Parathyroid adenoma (tissue), 2 donors: ENCODE measurements around the gene DGKI.

Experiments used
- H2AFZ ChIP-seq: fragments of 300-600 bp; sonication (generic); one replicate; pipeline ENCODE4 v1.7.0; 2017; ENCODE audit warnings: antibody characterized with exemption, mild to moderate bottlenecking
- H3K27ac ChIP-seq: fragments of 300-600 bp; sonication (generic); one replicate; pipeline ENCODE4 v1.7.0; 2017
- H3K27me3 ChIP-seq: fragments of 300-600 bp; sonication (generic); one replicate; pipeline ENCODE4 v1.7.0; 2017; ENCODE audit warnings: low read length; ENCODE audit not compliant: control insufficient read depth, insufficient read depth
- H3K36me3 ChIP-seq: fragments of 300-600 bp; sonication (generic); one replicate; pipeline ENCODE4 v1.7.0; 2017; ENCODE audit warnings: low read length; ENCODE audit not compliant: control insufficient read depth, insufficient read depth
- H3K4me1 ChIP-seq: fragments of 300-600 bp; sonication (generic); one replicate; pipeline ENCODE4 v1.7.0; 2017; ENCODE audit warnings: control low read depth
- H3K4me2 ChIP-seq: fragments of 300-600 bp; sonication (generic); one replicate; pipeline ENCODE4 v1.7.0; 2017; ENCODE audit warnings: low read length
- H3K4me3 ChIP-seq: fragments of 300-600 bp; sonication (generic); one replicate; pipeline ENCODE4 v1.7.0; 2017; ENCODE audit warnings: low read depth, low read length
- H3K79me2 ChIP-seq: fragments of 300-600 bp; sonication (generic); one replicate; pipeline ENCODE4 v1.7.0; 2017; ENCODE audit warnings: control low read depth
- H3K9ac ChIP-seq: fragments of 300-600 bp; sonication (generic); one replicate; pipeline ENCODE4 v1.7.0; 2017; ENCODE audit warnings: mild to moderate bottlenecking
- H3K9me3 ChIP-seq: fragments of 300-600 bp; sonication (generic); one replicate; pipeline ENCODE4 v1.7.0; 2017; ENCODE audit warnings: low read length; ENCODE audit not compliant: control insufficient read depth
- CTCF ChIP-seq: fragments of 300-600 bp; sonication (generic); IDR thresholded peaks from one replicate; pipeline ENCODE4 v1.7.0; 2017; ENCODE audit warnings: antibody characterized with exemption, mild to moderate bottlenecking
- donor health status: primary hyperparathyroidism.

DGKI gene

GRCh38 chr7:137879357-137880158 is 32.8 kb upstream of the DGKI start:
- TF ChIP-seq CTCF, result no peak
- Histone ChIP-seq H3K4me2 (no peak overlapping the region), H3K27ac (no peak overlapping the region), H3K79me2 (no peaks in the 10 kb centered on the region), H3K27me3 (no peaks in the 10 kb centered on the region), H3K36me3 (no peaks in the 10 kb centered on the region), H3K4me3 (no peak overlapping the region), H3K9me3 (no peaks in the 10 kb centered on the region), H2AFZ (no peak overlapping the region), H3K9ac (no peak overlapping the region), H3K4me1 (peaks cover 1% of the 10 kb centered on the region)

- Histone ChIP-seq H2AFZ (no peak overlapping the region), H3K9me3 (no peaks in the 10 kb centered on the region), H3K9ac (no peak overlapping the region), H3K4me1 (peaks cover 8% of the 10 kb centered on the region), H3K27ac (no peak overlapping the region), H3K4me2 (no peak overlapping the region), H3K79me2 (no peaks in the 10 kb centered on the region), H3K4me3 (no peak overlapping the region), H3K36me3 (no peaks in the 10 kb centered on the region), H3K27me3 (no peaks in the 10 kb centered on the region)
- TF ChIP-seq CTCF, result no peak
Observed at GRCh38 chr7:137878333-137878961, 31.7 kb upstream of the DGKI start.

GRCh38 chr7:137877027-137877675 is 30.4 kb upstream of the DGKI start:
- Histone ChIP-seq H3K4me3 (no peak overlapping the region), H3K27me3 (no peaks in the 10 kb centered on the region), H2AFZ (no peak overlapping the region), H3K4me1 (peaks cover 8% of the 10 kb centered on the region), H3K27ac (no peak overlapping the region), H3K36me3 (no peaks in the 10 kb centered on the region), H3K9ac (no peak overlapping the region), H3K79me2 (no peaks in the 10 kb centered on the region), H3K4me2 (no peak overlapping the region), H3K9me3 (no peaks in the 10 kb centered on the region)
- TF ChIP-seq CTCF, result no peak

GRCh38 chr7:137875746-137876145 is 29.0 kb upstream of the DGKI start:
- Histone ChIP-seq H3K27ac (no peak overlapping the region), H3K27me3 (no peaks in the 10 kb centered on the region), H3K36me3 (no peaks in the 10 kb centered on the region), H3K4me2 (no peak overlapping the region), H3K4me1 (peaks cover 8% of the 10 kb centered on the region), H3K79me2 (no peaks in the 10 kb centered on the region), H2AFZ (no peak overlapping the region), H3K9me3 (no peaks in the 10 kb centered on the region), H3K9ac (no peak overlapping the region), H3K4me3 (no peak overlapping the region)
- no peak for TF ChIP-seq CTCF
